HG03025 (cell line): ENCODE data around the gene LILRA6.

Experiments used
- ATAC-seq: cut with Tn5 transposase; IDR thresholded peaks from one replicate; pipeline ENCODE4 v1.9.1; 2021; ENCODE audit warnings: mild to moderate bottlenecking, moderate library complexity; ENCODE audit not compliant: unreplicated experiment, low FRiP score

Gene LILRA6

DNA sequence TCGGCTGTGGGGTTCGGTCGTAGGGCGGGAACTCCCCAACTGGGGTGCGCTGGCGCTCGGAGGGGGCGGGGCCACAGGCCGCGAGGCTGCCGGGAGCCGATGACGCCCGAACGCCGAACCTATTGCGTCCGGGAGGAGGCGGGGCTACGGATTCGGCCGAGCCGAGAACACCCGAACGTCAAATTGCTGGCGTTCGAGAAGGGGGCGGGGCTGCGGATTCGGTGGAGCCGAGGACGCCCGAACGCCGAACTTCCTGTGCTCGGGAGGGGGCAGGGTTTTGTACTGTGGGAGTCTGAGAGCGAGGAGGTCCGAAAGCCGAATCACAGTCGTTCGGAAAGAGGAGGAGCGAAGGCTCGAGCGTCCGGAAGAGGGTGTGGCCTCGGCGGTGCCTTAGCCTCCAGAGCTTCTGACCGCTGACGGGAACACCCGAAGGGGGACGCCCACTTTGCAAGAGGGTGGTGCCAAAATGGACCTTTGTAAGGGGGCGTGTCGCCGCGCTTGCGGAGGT, 52.0 kb downstream of the LILRA6 start:
- ATAC-seq, result peak; percentile 44

DNA sequence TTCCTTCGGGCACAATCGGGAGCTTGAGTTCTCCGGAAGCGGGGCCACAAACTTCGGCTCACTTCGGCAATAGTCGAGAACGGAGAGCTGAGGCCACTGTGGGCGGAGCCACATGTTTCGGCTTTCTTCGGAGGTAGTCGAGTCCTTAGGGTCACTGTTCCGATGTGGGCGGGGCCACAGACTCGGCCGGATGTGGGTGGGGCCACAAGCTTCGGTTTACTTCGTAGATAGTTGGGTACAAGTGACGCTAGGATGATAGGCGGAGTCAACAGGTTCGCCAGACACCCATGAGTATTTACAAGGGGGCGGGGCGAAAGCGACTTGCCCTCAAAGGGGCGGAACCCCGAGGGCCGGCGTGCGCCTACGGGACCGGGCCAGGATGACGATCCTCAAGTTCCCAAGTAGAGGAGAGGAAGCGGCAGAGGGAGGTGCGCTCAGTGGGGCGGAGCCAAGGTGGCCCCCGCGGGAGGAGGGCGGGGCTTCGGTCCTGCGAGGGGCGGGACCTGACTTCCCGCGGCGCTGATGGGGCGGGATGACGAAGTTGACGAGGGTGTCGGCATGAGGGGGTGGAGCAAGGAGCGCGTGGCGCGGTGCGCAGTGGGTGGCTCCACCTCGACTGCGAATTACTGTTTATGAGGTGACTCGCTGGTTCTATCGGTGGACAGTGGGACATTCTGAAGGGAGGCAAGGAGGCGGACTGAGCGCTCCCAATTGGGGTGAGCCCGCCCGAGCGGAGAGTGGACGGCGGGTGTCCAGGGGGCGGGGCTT, 52.7 kb downstream of the LILRA6 start:
- peak; percentile 40 for ATAC-seq

DNA sequence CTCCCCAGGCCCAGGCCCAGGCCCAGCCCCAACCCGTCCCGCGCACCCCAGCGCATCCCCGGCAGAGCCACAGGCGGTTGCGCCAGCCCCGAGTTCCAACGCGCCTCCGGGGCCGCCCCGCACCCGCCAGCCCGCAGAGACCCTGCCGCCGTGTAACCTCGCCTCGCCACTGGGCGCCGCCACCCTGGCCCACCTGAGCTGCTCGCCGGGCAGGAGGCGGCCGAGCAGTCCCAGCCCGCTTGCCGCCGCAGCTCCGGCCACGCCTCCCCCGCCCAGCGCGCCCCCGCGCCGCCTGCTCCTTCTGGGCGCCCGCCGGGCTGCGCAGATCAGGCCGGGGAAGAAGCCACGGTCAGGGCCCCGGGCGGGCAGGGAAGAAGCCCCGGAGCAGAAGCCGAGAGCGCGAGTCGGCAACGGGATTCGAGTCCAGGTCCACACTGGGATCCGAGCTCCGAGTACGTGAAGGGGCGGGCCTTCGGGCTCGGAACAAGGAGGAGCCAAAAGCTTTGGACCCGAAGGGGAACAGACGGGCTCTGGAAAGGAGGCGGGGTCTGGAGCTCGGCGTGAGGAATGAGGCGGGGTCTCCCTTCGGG, 53.4 kb downstream of the LILRA6 start, which contains the start of gene MBOAT7:
Gene MBOAT7 (minus strand): TSS at position 436 of the 590 bp plus-strand sequence. CDS start 1,072 bp downstream, outside the sequence.
- ATAC-seq, result peak; percentile 19

DNA sequence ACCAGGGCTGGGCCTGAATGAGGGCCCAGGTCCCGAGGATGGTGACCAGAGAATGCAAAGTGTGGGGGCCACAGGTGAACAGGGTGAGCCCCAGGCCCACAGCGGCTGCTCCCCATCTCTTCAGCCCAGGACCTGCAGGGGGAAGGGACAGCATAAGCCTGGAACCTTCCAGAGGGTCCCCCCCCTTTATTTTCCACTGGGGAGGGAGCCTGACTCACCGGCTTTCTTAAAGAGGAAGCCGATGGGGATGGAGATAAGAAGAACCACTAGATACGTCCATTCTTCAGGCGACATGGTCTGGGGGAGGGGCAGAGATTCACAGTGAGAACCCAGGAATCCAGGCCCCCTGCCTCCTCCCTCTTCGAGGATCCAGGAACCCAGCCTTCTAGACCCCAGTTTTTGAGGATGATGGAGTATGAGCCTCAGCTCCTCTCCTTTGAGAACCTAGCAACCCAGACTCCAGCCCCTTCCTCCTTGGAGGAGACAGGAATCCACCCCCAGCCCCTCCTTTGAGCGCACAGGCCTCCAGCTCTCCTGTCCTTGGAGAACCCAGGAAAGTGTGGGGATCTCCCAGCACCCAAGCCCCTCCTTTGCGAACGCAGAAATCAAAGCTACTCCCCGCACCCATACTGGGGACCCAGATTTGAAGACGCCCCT, 54.2 kb downstream of the LILRA6 start:
- ATAC-seq, result no peak

- ATAC-seq, result no peak
These were observed 55.6 kb downstream of the LILRA6 start for GRCh38 chr19:54186934-54187381.
